Left forelimb (tissue), 1 donor: ENCODE measurements around the gene HDX.
"Not testable (repeated sequence)": the region's sequence is repeated elsewhere in the genome, so short reads cannot be mapped to it uniquely, and the experiment has no call there.

Experiments
- DNase-seq: peaks from one replicate; pipeline ENCODE4 v3.0.0-alpha.2; 2018; ENCODE audit warnings: low spot score

The HDX gene

GRCh38 chrX:84339507-84340364 is 162.5 kb downstream of the HDX start:
- DNase-seq, result no peak

DNA sequence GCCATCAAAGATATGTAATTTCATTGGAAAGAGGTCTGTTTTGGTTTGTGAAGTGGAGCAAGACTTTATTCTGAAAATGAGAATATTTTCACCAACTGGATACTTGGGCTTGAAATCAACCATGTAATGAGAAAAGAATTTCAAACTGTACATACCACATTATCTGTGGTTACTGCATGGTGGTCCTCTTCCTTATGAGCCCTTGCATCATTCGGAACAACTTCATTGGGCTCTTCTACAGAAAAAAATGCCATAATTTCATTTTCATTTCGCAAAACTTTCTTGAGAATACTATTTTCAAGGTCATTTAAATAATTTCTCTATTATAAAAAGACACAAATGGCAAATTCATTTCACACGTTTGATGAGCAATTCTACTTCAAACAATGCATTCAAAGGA is 165.6 kb downstream of the HDX start:
- no peak for DNase-seq

GRCh38 chrX:84335121-84335520 is 167.1 kb downstream of the HDX start:
- no peak for DNase-seq

GRCh38 chrX:84322083-84322827 is 180.0 kb downstream of the HDX start:
- DNase-seq, result no peak

GRCh38 chrX:84320614-84321013 is 181.6 kb downstream of the HDX start:
- no peak for DNase-seq

DNA sequence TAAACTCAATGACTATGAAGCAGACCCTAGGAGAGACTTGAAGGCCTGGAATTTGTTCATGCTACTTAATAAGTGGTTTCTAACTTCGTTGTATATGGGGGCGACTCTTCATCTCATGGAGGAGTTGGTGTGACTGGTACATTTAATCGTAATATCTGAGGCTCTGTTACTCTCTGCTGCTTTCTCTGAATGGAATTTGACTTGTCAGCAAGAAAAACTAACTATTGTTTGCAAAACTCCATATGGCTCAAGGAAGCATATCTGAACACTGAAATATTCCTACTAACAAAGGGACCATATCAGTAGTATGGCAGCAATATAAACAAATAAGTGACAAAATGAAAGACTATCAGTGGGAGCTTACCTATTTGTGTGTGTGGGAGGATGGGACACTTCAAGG is 182.2 kb downstream of the HDX start:
- no peak for DNase-seq

GRCh38 chrX:84318661-84319060 is 183.6 kb downstream of the HDX start:
- no peak for DNase-seq

DNA sequence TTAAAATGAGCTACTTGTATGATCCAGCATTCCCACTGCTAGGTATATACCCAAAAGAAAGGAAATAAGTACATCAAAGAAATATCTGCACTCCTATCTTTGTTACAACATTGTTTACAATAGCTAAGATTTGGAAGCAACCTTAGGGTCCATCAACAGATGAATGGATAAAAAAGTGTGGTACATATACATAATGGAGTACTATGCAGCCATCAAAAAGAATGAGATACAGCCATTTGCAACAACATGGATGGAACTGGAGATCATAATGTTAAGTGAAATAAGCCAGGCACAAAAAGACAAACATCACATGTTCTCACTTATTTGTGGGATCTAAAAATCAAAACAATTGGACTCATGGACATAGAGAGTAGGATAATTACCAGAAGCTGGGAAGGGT is 186.3 kb downstream of the HDX start:
- not testable (repeated sequence) for DNase-seq
